ENCODE results near the gene ACVR1C. TPM values are rescaled to one million over a fixed set of nuclear protein-coding genes. Genes with fewer than 3 reads are reported as not detected.

The ACVR1C gene
- total RNA-seq, 2 donors from 2014 or later: 3.3 to 8.5 TPM

GRCh38 chr2:157506586-157506985, 122.1 kb downstream of the ACVR1C start:
- H3K4me3 Mint-ChIP-seq: no peak overlapping the region
- peaks cover 3% of the 10 kb centered on the region for H3K4me1 Mint-ChIP-seq
- ATAC-seq: no peak
- H3K27me3 Mint-ChIP-seq: peaks cover 41% of the 10 kb centered on the region
- no peak for DNase-seq
- no peaks in the 10 kb centered on the region for H3K9me3 ChIP-seq (ENCODE audit: control insufficient read depth, low read length, poor library complexity, severe bottlenecking)
- no peak overlapping the region for H3K27ac Mint-ChIP-seq
- H3K36me3 Mint-ChIP-seq (ENCODE audit: low read depth): peaks cover 7% of the 10 kb centered on the region

- H3K4me1 Mint-ChIP-seq: peaks cover 8% of the 10 kb centered on the region
- no peak overlapping the region for H3K27ac Mint-ChIP-seq
- DNase-seq (no peak), ATAC-seq (no peak)
- peaks cover 34% of the 10 kb centered on the region for H3K27me3 Mint-ChIP-seq
- no peak overlapping the region for H3K4me3 Mint-ChIP-seq
- peaks cover 7% of the 10 kb centered on the region for H3K36me3 Mint-ChIP-seq (ENCODE audit: low read depth)
- no peaks in the 10 kb centered on the region for H3K9me3 ChIP-seq (ENCODE audit: control insufficient read depth, low read length, poor library complexity, severe bottlenecking)
These were observed 124.0 kb downstream of the ACVR1C start for GRCh38 chr2:157504623-157505022.

DNA sequence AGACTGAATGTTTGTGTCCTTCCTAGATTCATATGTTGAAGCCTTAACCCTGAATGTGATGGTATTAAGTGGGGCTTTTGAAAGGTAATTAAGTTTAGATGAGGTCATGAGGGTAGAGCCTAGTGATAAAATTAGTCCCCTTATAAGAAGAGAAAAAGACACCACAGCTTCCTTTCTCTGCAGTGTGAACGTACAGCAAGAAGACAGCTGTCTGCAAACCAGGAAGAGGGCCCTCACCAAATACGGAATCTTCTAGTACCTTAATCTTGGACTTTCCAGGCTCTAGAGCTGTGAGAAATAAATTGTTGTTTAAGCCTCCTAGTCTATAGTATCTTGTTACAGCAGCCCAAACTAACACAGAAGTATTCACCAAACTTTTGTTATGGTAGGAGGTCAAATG, 127.6 kb downstream of the ACVR1C start:
- peaks cover 6% of the 10 kb centered on the region for H3K4me1 Mint-ChIP-seq
- peaks cover 14% of the 10 kb centered on the region for H3K27me3 Mint-ChIP-seq
- peaks cover 4% of the 10 kb centered on the region for H3K36me3 Mint-ChIP-seq (ENCODE audit: low read depth)
- ATAC-seq (no peak), DNase-seq (no peak)
- H3K9me3 ChIP-seq (ENCODE audit: control insufficient read depth, low read length, poor library complexity, severe bottlenecking): no peaks in the 10 kb centered on the region
- no peak overlapping the region for H3K4me3 Mint-ChIP-seq
- H3K27ac Mint-ChIP-seq: peak overlapping the region; percentile 68

GRCh38 chr2:157500334-157500733, 128.3 kb downstream of the ACVR1C start:
- H3K9me3 ChIP-seq (ENCODE audit: control insufficient read depth, low read length, poor library complexity, severe bottlenecking): no peaks in the 10 kb centered on the region
- DNase-seq: no peak
- no peak overlapping the region for H3K4me3 Mint-ChIP-seq
- H3K36me3 Mint-ChIP-seq (ENCODE audit: low read depth): peaks cover 4% of the 10 kb centered on the region
- H3K27me3 Mint-ChIP-seq: peaks cover 9% of the 10 kb centered on the region
- peak overlapping the region; percentile 68 for H3K27ac Mint-ChIP-seq
- peaks cover 6% of the 10 kb centered on the region for H3K4me1 Mint-ChIP-seq
- no peak for ATAC-seq

DNA sequence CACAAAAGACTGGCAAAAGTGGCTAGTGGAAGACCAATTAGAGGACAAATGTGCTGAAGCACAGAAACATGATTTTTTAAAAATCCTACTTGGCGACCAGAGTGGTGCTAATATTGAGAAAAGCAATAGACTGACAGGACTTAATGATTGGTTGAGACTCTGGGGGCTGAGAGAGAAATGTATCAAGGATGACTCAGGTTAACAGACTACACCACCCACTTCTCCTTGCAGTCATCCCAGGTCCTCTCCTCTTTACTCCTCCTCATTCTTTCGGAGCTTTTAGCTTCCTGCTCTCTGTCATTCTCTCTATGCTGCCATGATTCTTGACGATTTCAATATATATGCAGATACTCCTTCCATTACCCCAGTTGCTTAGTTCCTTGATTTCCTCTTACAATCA, 130.2 kb downstream of the ACVR1C start:
- Mint-ChIP-seq H3K4me1 (peaks cover 6% of the 10 kb centered on the region), H3K27me3 (no peaks in the 10 kb centered on the region), H3K4me3 (no peak overlapping the region), H3K36me3 (ENCODE audit: low read depth) (no peaks in the 10 kb centered on the region), H3K27ac (no peak overlapping the region)
- ATAC-seq (no peak), DNase-seq (no peak)
- H3K9me3 ChIP-seq (ENCODE audit: control insufficient read depth, low read length, poor library complexity, severe bottlenecking): no peaks in the 10 kb centered on the region

GRCh38 chr2:157497638-157498314, 130.9 kb downstream of the ACVR1C start:
- no peak overlapping the region for H3K27ac Mint-ChIP-seq
- DNase-seq (no peak), ATAC-seq (peak; percentile 91)
- peaks cover 12% of the 10 kb centered on the region for H3K4me1 Mint-ChIP-seq
- no peak overlapping the region for H3K4me3 Mint-ChIP-seq
- no peaks in the 10 kb centered on the region for H3K9me3 ChIP-seq (ENCODE audit: control insufficient read depth, low read length, poor library complexity, severe bottlenecking)
- no peaks in the 10 kb centered on the region for H3K27me3 Mint-ChIP-seq
- H3K36me3 Mint-ChIP-seq (ENCODE audit: low read depth): no peaks in the 10 kb centered on the region

DNA sequence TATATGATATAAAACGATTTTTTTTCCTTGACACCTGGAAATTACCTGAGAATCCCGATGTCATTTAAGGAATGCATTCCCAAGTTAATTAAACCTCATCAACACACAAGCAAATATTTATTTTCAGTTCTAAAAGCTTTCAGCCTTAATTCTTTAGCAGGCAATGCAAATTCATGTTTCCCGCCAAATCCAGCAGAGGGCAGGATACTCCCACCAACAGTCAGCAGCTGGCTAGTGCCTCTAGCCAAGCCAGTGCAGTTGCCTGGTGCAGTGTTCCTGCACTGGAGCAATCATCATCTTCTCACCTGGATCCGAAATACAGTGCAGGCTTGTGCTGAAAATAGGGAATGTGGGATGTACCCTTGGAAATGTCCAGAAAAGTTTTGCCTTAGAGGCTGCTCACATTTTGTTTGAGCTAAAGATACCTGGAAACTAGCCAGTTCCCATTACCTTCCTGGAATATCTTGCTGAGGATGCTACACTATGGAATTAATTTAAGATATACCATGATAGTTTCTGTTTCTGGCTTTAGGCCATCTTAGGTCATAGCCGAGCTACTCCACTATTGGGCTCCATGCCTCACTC, 136.4 kb downstream of the ACVR1C start:
- no peak overlapping the region for H3K27ac Mint-ChIP-seq
- no peak overlapping the region for H3K4me3 Mint-ChIP-seq

DNA sequence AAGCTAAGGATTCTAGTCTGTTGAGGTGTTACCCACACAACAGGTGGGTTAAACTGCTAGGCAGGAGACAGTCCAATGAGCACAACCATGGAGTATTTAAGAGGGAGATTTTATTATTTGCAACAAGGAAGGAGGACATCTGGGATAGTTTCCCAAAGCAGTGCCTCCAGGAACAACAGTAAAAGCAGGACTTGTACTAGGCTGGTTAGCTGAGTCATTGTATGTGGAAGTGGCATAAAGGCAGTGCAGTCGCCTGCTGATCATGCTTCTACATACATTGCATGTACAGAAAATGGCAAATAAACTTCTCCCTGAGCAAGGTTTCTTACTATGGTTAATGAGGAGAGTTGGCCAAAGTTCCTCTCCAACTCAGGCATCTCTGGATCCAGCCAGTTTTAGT, 138.7 kb downstream of the ACVR1C start:
- Mint-ChIP-seq H3K27ac (no peak overlapping the region), H3K4me3 (no peak overlapping the region), H3K4me1 (peaks cover 37% of the 10 kb centered on the region), H3K36me3 (ENCODE audit: low read depth) (peaks cover 6% of the 10 kb centered on the region), H3K27me3 (peaks cover 14% of the 10 kb centered on the region)
- ATAC-seq: no peak
- H3K9me3 ChIP-seq (ENCODE audit: control insufficient read depth, low read length, poor library complexity, severe bottlenecking): no peaks in the 10 kb centered on the region
- DNase-seq: no peak

More for the DNA sequence above, 136.4 kb downstream of the ACVR1C start:
- Mint-ChIP-seq H3K36me3 (ENCODE audit: low read depth) (peaks cover 3% of the 10 kb centered on the region), H3K4me1 (peaks cover 27% of the 10 kb centered on the region), H3K27me3 (peaks cover 2% of the 10 kb centered on the region)
- H3K9me3 ChIP-seq (ENCODE audit: control insufficient read depth, low read length, poor library complexity, severe bottlenecking): no peaks in the 10 kb centered on the region
- DNase-seq: peak; percentile 20 to 65 (median 28)
- ATAC-seq: peak; percentile 97

DNA sequence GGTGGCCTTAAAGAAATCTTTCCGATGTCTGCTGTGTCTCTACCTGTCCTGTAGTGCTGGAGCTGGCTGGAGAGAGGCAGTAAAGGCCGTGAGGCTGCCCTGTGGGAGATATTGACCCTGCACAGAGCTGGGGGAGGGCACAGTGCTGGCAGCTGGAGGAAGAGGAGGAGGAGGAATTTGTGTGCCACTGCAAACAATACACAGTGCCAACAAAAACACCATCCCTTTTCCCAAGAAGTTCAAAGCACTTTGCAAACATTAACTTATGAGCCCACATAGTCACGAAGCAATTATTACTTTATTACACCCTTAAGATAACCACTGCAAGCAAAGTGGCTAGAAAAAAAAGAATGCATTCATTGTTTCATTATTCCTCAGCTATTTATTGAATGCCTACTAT, 139.8 kb downstream of the ACVR1C start:
- DNase-seq (no peak), ATAC-seq (no peak)
- Mint-ChIP-seq H3K27ac (peak overlapping the region; percentile 39), H3K4me1 (peaks cover 37% of the 10 kb centered on the region), H3K36me3 (ENCODE audit: low read depth) (peaks cover 6% of the 10 kb centered on the region), H3K4me3 (peak overlapping the region; percentile 3), H3K27me3 (peaks cover 14% of the 10 kb centered on the region)
- no peaks in the 10 kb centered on the region for H3K9me3 ChIP-seq (ENCODE audit: control insufficient read depth, low read length, poor library complexity, severe bottlenecking)

DNA sequence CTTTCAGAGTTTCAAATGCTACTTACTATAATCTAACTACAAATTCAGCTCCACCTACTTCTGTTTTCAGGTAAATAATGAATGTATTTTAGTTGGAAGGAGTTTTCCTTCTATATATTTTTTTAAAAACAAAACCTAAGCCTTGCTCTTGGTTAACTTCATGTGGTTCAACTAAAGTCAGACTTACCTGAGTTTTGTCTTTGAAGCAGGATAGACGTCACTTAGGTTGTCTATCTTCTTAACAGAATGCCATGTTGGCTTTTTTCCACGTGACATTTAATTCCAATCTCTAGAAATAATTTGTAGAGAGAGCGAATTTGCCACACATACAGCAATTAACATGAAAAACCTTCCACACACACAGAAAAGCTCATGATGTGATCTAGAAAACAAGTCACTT, 140.9 kb downstream of the ACVR1C start:
- peaks cover 32% of the 10 kb centered on the region for H3K4me1 Mint-ChIP-seq
- H3K27ac Mint-ChIP-seq: peak overlapping the region; percentile 39
- no peaks in the 10 kb centered on the region for H3K9me3 ChIP-seq (ENCODE audit: control insufficient read depth, low read length, poor library complexity, severe bottlenecking)
- no peak overlapping the region for H3K4me3 Mint-ChIP-seq
- ATAC-seq: no peak
- H3K36me3 Mint-ChIP-seq (ENCODE audit: low read depth): peaks cover 6% of the 10 kb centered on the region
- no peak for DNase-seq
- peaks cover 14% of the 10 kb centered on the region for H3K27me3 Mint-ChIP-seq

DNA sequence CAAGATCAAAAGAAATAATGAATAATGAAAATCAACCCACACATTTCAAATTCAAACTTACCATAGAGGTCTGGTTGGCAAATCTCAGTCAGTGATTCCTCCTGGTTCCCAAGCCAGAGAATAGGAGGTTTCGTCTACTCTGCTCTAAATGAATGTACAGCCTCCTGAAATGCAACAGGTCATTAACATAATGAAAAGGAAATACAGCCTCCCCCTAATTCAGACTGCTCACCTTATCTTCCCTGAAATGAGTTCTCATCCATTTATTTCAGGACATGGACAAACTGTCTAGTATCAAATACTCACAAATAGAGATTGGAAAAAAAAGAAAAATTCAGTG, 141.4 kb downstream of the ACVR1C start:
- H3K36me3 Mint-ChIP-seq (ENCODE audit: low read depth): peaks cover 6% of the 10 kb centered on the region
- DNase-seq (no peak), ATAC-seq (no peak)
- no peaks in the 10 kb centered on the region for H3K9me3 ChIP-seq (ENCODE audit: control insufficient read depth, low read length, poor library complexity, severe bottlenecking)
- H3K27ac Mint-ChIP-seq: peak overlapping the region; percentile 4
- no peak overlapping the region for H3K4me3 Mint-ChIP-seq
- peaks cover 27% of the 10 kb centered on the region for H3K4me1 Mint-ChIP-seq
- H3K27me3 Mint-ChIP-seq: peaks cover 14% of the 10 kb centered on the region

DNA sequence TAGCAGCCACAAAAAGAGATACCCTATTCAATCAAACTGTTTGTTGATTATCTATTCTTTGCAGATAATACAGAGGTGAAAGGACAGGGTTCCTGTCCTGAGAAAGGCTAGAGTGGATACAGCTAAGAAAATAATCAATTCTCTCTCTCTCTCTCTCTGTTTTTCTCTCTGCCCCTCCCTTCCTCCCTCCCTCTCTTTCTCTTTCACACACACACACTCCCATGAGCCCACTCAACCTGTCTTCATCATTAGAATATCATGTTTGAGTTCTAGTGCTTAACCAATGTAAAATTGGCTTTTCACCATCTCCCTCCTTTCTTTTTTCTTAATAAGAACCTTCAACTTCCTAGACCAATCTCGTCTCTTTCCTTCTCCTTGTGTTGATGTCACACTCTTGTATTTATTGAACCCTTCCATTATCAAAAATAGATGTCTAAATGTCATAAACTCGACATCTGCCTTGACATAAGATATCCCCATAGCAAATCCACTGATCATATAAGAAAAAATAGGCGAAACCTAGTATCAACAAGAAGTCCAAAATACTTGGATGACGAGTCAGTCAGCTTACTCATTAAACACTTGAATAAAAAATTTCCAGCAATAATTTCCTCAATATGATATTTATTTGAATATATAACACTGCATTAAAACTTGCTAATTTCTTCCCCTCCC, 141.9 kb downstream of the ACVR1C start:
- no peak for ATAC-seq
- no peak overlapping the region for H3K4me3 Mint-ChIP-seq

DNA sequence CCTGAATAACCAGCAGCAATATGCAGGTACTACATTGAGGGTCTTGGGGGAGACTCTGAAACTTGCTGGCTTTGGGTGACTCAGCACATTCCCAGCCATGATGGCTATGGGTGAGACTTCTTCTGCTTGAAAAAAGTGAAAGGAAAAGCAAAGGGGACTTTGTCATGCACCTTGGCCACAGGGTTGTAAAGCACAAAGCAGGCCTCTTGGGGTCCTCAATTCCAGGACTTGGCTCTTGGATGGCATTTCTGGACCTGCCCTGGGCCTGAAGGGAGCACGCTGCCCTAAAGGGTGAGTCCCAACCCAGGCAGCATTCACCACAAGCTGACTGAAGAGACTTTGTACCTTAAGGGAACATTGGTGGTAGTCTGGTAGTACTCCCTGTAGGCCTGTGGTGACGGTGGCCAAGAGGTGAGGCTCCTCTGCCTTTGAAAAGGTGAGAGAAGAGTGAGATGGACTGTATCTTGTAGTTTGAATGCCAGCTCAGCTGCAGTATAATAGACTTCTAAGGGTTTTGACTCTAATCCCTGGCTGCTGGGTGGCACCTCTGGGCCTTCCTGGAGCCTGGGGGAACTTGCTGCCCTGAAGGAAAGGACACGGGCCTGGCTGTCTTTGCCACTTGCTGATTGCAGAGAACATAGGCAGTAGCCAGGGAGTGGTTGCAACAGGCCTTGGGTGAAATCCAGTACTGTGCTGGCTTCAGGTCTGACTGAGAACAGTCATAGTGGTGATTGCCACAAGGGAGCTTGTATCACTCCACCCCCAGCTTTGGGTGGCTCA, 148.3 kb downstream of the ACVR1C start:
- Mint-ChIP-seq H3K36me3 (ENCODE audit: low read depth) (no peaks in the 10 kb centered on the region), H3K4me1 (peaks cover 15% of the 10 kb centered on the region), H3K4me3 (peak overlapping the region; percentile 61), H3K27ac (peak overlapping the region; percentile 21), H3K27me3 (no peaks in the 10 kb centered on the region)
- ATAC-seq (no peak), DNase-seq (no peak)
- H3K9me3 ChIP-seq (ENCODE audit: control insufficient read depth, low read length, poor library complexity, severe bottlenecking): no peaks in the 10 kb centered on the region

More for the DNA sequence above, 141.9 kb downstream of the ACVR1C start:
- peaks cover 25% of the 10 kb centered on the region for H3K4me1 Mint-ChIP-seq
- peak overlapping the region; percentile 4 for H3K27ac Mint-ChIP-seq
- peaks cover 6% of the 10 kb centered on the region for H3K36me3 Mint-ChIP-seq (ENCODE audit: low read depth)
- no peak for DNase-seq
- H3K27me3 Mint-ChIP-seq: peaks cover 14% of the 10 kb centered on the region
- no peaks in the 10 kb centered on the region for H3K9me3 ChIP-seq (ENCODE audit: control insufficient read depth, low read length, poor library complexity, severe bottlenecking)

Data from T-helper 17 cell (primary cell).